CD4-positive, alpha-beta memory T cell (primary cell): ENCODE results near the gene ZNF705A. TPM values are rescaled to one million over a fixed set of nuclear protein-coding genes. Genes with fewer than 3 reads are reported as not detected.
"Not testable (repeated sequence)": the region's sequence is repeated elsewhere in the genome, so short reads cannot be mapped to it uniquely, and the experiment has no call there.

Experiments used
- CTCF ChIA-PET: fragments of 350-600 bp; sonication (Branson Sonifier 250); formaldehyde crosslinking; loops from one replicate; lab custom pipeline; 2021; ENCODE audit warnings: inconsistent platforms; ENCODE audit not compliant: partially characterized antibody; lab: Charles Lee
- POLR2A ChIA-PET: fragments of 350-600 bp; sonication (Branson Sonifier 250); formaldehyde crosslinking; loops from one replicate; lab custom pipeline; 2021; ENCODE audit not compliant: partially characterized antibody; lab: Charles Lee
- DNase-seq, 5 donors: peaks; one replicate each; pipeline versions ENCODE4 v3.0.0 to v3.0.0-alpha.2; 2020 to 2022; ENCODE audit warnings: mixed read lengths in 1 of 5
- H3K27ac ChIP-seq: one replicate; pipeline ENCODE4 v1.7.0; 2013; ENCODE audit warnings: low read depth, low read length
- H3K27me3 ChIP-seq: 2 replicates; pipeline ENCODE4 v1.7.0; 2013; ENCODE audit warnings: mild to moderate bottlenecking, low read length, moderate library complexity; ENCODE audit not compliant: insufficient read depth
- H3K36me3 ChIP-seq: 2 replicates; pipeline ENCODE4 v1.7.0; 2013; ENCODE audit warnings: mild to moderate bottlenecking, low read length, moderate library complexity; ENCODE audit not compliant: insufficient read depth
- H3K4me1 ChIP-seq: 2 replicates; pipeline ENCODE4 v1.7.0; 2013; ENCODE audit warnings: mild to moderate bottlenecking, low read length, moderate library complexity; ENCODE audit not compliant: insufficient read depth
- H3K4me3 ChIP-seq, 2 donors: one replicate each; pipeline ENCODE4 v1.7.0; 2013; ENCODE audit warnings: low read length in 2 of 2, mild to moderate bottlenecking in 1 of 2
- H3K9me3 ChIP-seq, 2 donors: one replicate each; pipeline ENCODE4 v1.7.0; 2013; ENCODE audit warnings: low read length in 2 of 2, control low read depth in 1 of 2; ENCODE audit not compliant: control insufficient read depth in 1 of 2
- H3K27ac Mint-ChIP-seq, 7 donors: one replicate each; pipeline ENCODE4 v1.8.0; 2020 to 2021; ENCODE audit warnings: mixed read lengths in 7 of 7, mild to moderate bottlenecking in 6 of 7, inconsistent platforms in 3 of 7, moderate library complexity in 3 of 7
- H3K27me3 Mint-ChIP-seq, 2 donors: one replicate each; pipeline ENCODE4 v1.8.0; 2020 to 2021; ENCODE audit warnings: mixed read lengths in 2 of 2
- H3K36me3 Mint-ChIP-seq, 2 donors: one replicate each; pipeline ENCODE4 v1.8.0; 2020 to 2021; ENCODE audit warnings: mixed read lengths in 2 of 2, inconsistent platforms in 1 of 2, mild to moderate bottlenecking in 1 of 2
- H3K4me1 Mint-ChIP-seq, 4 donors: one replicate each; pipeline ENCODE4 v1.8.0; 2020 to 2021; ENCODE audit warnings: mixed read lengths in 4 of 4, mild to moderate bottlenecking in 1 of 4
- H3K4me3 Mint-ChIP-seq, 8 donors: one replicate each; pipeline ENCODE4 v1.8.0; 2020 to 2021; ENCODE audit warnings: mixed read lengths in 8 of 8, mild to moderate bottlenecking in 7 of 8, moderate library complexity in 6 of 8, inconsistent platforms in 3 of 8
- H3K9me3 Mint-ChIP-seq, 8 donors: one replicate each; pipeline ENCODE4 v1.8.0; 2020 to 2021; ENCODE audit warnings: mixed read lengths in 8 of 8, mild to moderate bottlenecking in 5 of 8, inconsistent platforms in 3 of 8, moderate library complexity in 1 of 8
- intact Hi-C: fragments of 100-400 bp; cut with micrococcal nuclease; formaldehyde crosslinking; loops from one replicate; pipeline ENCODE4 v1.15.1; 2023
- polyA plus RNA-seq, 2 donors: library from polyadenylated mRNA; unstranded; fragments of 300-500 nt; fragmentation: Illumina TruSeq; gene quantifications; one replicate each; pipeline ENCODE4 v1.2.3, GENCODE V29; 2021
- total RNA-seq, 2 experiments: library from RNA; stranded (reverse); gene quantifications; one replicate each; pipeline ENCODE4 v1.2.3, GENCODE V29; 2021

ZNF705A gene
- total and polyA plus RNA-seq, 4 experiments from 2014 or later = not detected

DNA sequence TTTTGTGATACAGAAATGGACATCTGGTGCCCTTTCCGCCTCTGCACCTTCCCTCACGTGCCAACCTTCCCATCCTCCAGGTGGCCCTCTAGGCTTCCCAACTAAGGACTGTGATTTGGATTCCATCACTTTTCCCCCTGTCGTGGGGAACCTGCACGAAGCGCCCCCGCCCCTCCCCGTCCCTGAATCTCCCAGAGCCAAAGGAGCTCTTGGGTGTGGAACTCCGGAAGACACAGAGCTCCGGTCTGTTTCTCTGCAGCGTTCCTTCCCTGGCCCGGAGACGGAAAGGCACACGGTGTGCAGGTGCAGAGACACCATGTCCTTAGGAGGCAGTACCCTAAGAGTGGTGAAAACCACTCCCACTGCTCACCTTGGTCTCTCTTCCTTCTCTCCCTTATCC, 66.8 kb downstream of the ZNF705A start:
- H3K4me3 ChIP-seq, POLR2A ChIA-PET, H3K27ac ChIP-seq, H3K36me3 ChIP-seq, H3K27ac Mint-ChIP-seq, DNase-seq, H3K27me3 Mint-ChIP-seq, CTCF ChIA-PET, H3K9me3 Mint-ChIP-seq, H3K9me3 ChIP-seq, H3K27me3 ChIP-seq, intact Hi-C loops, H3K36me3 Mint-ChIP-seq, H3K4me3 Mint-ChIP-seq, H3K4me1 ChIP-seq: not testable (repeated sequence)
- peaks cover 0 to 10% (median 0%) of the 10 kb centered on the region in 4 donors for H3K4me1 Mint-ChIP-seq

DNA sequence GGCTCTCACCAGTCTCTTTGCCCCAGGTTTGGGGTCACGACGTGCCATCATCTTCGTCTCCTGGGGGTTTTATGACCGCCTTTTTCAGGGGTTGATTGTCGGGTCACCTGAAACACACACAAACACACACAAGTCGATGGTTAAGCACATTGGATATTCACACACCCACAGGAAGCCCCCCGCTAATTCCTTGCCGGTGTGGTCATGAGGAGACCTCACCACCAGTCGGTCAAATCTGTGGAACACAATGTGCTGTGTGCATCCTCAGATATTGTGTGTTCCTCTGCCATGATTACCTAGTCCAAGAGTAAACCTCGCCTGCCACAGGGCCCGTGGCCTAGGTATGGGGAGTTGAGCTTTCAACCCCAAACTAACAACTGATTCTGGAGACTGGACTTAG, 68.0 kb downstream of the ZNF705A start:
- H3K36me3 Mint-ChIP-seq, POLR2A ChIA-PET, H3K27ac ChIP-seq, H3K27me3 ChIP-seq, H3K9me3 ChIP-seq, H3K27ac Mint-ChIP-seq, H3K4me1 ChIP-seq, H3K4me3 Mint-ChIP-seq, H3K27me3 Mint-ChIP-seq, H3K9me3 Mint-ChIP-seq, DNase-seq, H3K36me3 ChIP-seq, intact Hi-C loops, CTCF ChIA-PET, H3K4me3 ChIP-seq: not testable (repeated sequence)
- peaks cover 0 to 10% (median 0%) of the 10 kb centered on the region in 4 donors for H3K4me1 Mint-ChIP-seq

DNA sequence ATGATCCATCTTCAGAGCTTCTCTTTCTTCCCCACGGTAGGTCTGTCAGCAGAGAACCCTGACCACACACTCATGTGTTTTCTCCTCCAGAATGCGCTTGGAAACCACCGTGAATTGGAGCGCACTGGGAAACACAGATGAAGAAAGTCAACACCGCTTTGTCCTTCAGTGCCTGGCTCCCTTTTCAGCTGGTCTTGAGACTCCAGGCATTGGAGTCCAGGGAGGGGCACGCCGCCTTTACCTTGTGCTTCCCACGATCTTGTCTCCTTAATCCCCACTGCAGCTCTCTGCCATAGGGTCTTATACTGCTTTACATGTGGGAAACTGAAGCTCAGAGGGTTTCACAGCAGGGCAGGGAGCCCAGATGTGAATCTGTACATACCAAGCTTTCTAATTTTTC, 69.5 kb downstream of the ZNF705A start:
- Mint-ChIP-seq H3K4me1 (peaks cover 0 to 14% (median 0%) of the 10 kb centered on the region in 4 donors), H3K27ac (peak overlapping the region in 1 of 7 donors; percentile 19), H3K4me3 (no peak overlapping the region), H3K9me3 (no peaks in the 10 kb centered on the region), H3K36me3 (no peaks in the 10 kb centered on the region), H3K27me3 (peaks cover 2 to 3% of the 10 kb centered on the region in 2 donors)
- ChIA-PET POLR2A (no interaction called here), CTCF (interaction anchor here (0.6 to 2.0 kb wide), 6 partner anchors 10 to 180 kb away, joined by 3 to 8 read pairs (median 3); no protein-coding TSS in a partner anchor)
- no peaks in the 10 kb centered on the region for H3K36me3 ChIP-seq
- no peaks in the 10 kb centered on the region for H3K27me3 ChIP-seq
- DNase-seq = no peak
- intact Hi-C loops = no loop called here
- H3K27ac ChIP-seq = no peak overlapping the region
- no peaks in the 10 kb centered on the region for H3K4me1 ChIP-seq
- H3K4me3 ChIP-seq = no peak overlapping the region
- no peaks in the 10 kb centered on the region for H3K9me3 ChIP-seq

DNA sequence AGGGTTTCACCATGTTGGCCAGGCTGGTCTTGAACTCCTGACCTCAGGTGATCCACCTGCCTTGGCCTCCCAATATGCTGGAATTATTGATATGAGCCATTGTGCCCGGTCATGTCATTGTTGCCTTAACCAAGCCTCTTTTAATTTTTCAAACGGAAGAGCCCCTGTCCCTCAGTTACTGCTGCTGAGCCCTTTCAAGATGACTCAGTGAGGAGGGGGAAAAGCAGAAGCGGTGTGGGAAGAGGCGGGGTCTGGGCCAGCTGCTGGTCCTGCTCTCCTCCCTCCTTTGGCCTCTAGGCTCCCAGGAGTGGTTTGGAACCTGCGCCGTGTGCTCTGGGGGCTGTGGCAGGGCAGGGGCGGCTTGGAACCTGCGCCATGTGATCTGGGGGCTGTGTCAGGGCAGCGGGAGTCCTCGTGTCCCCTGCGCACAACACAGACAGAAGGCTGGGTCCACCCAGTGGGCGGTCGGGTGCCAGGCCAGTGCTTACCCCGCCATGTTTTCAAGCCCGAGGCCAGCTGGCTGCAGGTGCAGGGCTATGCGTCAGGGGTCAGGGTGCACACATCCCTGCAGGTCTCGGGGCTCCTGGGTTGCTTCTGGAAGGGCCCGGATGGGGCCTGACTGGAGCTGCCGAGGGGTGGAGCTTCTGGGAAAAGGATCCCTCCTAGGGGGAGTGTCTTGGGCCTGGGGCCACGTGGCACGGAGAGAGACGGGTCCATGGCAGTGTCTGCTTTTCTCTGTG, 70.3 kb downstream of the ZNF705A start, which contains the start of gene FAM90A1:
Gene FAM90A1, minus strand, starts transcription at position 627 of the 740 bp plus-strand sequence. CDS start 2,786 bp downstream, outside the sequence.
- H3K4me1 ChIP-seq, H3K36me3 Mint-ChIP-seq, H3K27me3 Mint-ChIP-seq, H3K9me3 Mint-ChIP-seq, H3K27me3 ChIP-seq, intact Hi-C loops, H3K27ac ChIP-seq, H3K4me3 ChIP-seq, POLR2A ChIA-PET, H3K9me3 ChIP-seq, H3K36me3 ChIP-seq: not testable (repeated sequence)
- Mint-ChIP-seq H3K27ac (peak within 1 kb of the TSS in 4 of 7 donors; percentile 24 to 82 (median 36)), H3K4me3 (peak within 1 kb of the TSS in 7 of 8 donors; percentile 57 to 85 (median 68)), H3K4me1 (peaks cover 0 to 22% (median 6%) of the 10 kb centered on the region in 4 donors)
- CTCF ChIA-PET = interaction anchor here (1.0 to 2.0 kb wide), 4 partner anchors 9 to 118 kb away, joined by 3 to 8 read pairs (median 6); no protein-coding TSS in a partner anchor
- DNase-seq = peak in 2 of 5 donors; percentile 22 to 27

DNA sequence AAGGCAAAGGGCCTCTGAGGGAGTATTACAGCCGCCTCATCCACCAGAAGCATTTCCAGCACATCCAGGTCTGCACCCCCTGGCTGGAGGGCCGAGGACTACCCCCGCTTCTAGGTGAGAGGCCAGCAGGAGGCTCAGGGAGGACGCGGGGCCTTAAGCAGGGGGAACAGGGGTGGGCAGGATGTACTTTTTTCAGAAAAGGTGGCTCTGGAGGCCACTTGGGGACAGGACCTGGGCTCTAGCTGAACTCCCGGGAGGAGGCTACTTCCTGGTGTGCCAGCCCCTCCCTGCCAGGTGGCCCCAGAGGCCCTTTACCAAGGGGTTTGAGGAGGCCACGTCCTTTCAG, 70.9 kb downstream of the ZNF705A start:
- peak in 2 of 5 donors; percentile 8 to 19 for DNase-seq
- H3K4me1 Mint-ChIP-seq = peaks cover 0 to 25% (median 6%) of the 10 kb centered on the region in 4 donors
- H3K9me3 ChIP-seq, H3K36me3 Mint-ChIP-seq, H3K27me3 Mint-ChIP-seq, H3K4me1 ChIP-seq, H3K27me3 ChIP-seq, H3K36me3 ChIP-seq, H3K9me3 Mint-ChIP-seq, POLR2A ChIA-PET, H3K4me3 ChIP-seq, intact Hi-C loops, H3K27ac ChIP-seq: not testable (repeated sequence)
- peak overlapping the region in 2 of 7 donors; percentile 24 to 82 for H3K27ac Mint-ChIP-seq
- CTCF ChIA-PET = interaction anchor here (1.5 to 2.0 kb wide), 3 partner anchors 8 to 118 kb away, joined by 6 to 8 read pairs (median 6); no protein-coding TSS in a partner anchor
- H3K4me3 Mint-ChIP-seq = peak overlapping the region in 7 of 8 donors; percentile 52 to 85 (median 61)

DNA sequence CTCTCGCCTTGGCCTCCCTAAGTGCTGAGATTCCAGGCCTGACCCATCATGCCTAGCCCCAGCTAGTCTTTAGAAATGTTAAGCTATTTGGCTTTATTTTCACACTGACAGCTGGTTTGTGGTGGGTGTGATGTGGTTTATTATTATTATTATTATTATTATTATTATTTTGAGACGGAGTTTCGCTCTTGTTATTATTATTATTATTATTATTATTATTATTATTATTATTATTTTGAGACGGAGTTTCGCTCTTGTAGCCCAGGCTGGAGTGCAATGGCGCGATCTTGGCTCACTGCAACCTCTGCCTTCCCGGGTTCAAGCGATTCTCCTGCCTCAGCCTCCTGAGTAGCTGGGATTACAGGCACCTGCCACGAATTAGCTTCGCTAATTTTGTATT, 71.8 kb downstream of the ZNF705A start:
- H3K9me3 Mint-ChIP-seq, H3K4me3 ChIP-seq, H3K27ac ChIP-seq, POLR2A ChIA-PET, H3K27me3 ChIP-seq, H3K36me3 Mint-ChIP-seq, DNase-seq, H3K36me3 ChIP-seq, H3K4me1 ChIP-seq, H3K27ac Mint-ChIP-seq, H3K9me3 ChIP-seq, H3K27me3 Mint-ChIP-seq, intact Hi-C loops: not testable (repeated sequence)
- Mint-ChIP-seq H3K4me1 (peaks cover 0 to 25% (median 6%) of the 10 kb centered on the region in 4 donors), H3K4me3 (peak overlapping the region in 1 of 8 donors; percentile 85)
- CTCF ChIA-PET = interaction anchor here (2.0 kb wide), 1 partner anchor 119 kb away, joined by 6 read pairs; no protein-coding TSS in a partner anchor

DNA sequence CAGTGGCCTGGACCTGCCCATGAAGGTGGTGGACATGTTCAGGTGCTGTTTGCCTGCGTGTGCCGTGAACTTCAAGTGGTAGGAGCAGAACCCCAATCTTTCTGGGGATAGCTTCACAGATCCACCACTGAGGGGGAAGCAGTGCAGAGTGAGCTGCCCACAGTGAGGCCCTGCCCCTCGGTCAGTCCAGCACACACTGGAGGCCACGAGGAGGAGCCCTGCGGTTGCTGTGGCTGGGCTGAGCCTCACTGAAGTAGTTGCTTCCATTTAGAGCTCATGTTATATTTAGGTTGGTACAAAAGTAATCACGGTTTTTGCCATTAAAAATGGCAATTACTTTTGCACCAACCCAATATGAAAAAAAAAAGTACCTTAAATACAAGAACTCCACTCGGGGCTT, 72.7 kb downstream of the ZNF705A start:
- POLR2A ChIA-PET, intact Hi-C loops, H3K9me3 Mint-ChIP-seq, H3K36me3 Mint-ChIP-seq, H3K27ac Mint-ChIP-seq, H3K9me3 ChIP-seq, H3K36me3 ChIP-seq, H3K4me1 ChIP-seq, DNase-seq, H3K4me3 ChIP-seq, H3K27ac ChIP-seq, H3K27me3 ChIP-seq, H3K27me3 Mint-ChIP-seq: not testable (repeated sequence)
- CTCF ChIA-PET = interaction anchor here (0.9 to 3.3 kb wide), 2 partner anchors 52 to 120 kb away, joined by 3 to 33 read pairs; no protein-coding TSS in a partner anchor
- Mint-ChIP-seq H3K4me3 (peak overlapping the region in 1 of 8 donors; percentile 13), H3K4me1 (peaks cover 0 to 25% (median 6%) of the 10 kb centered on the region in 4 donors)
